ENCODE results near the gene GIGYF2. TPM values are rescaled to one million over a fixed set of nuclear protein-coding genes. Genes with fewer than 3 reads are reported as not detected.

GIGYF2 gene
- total RNA-seq, 1 experiment from 2014 or later: 68.3 TPM

GRCh38 chr2:232674491-232674890, 22.6 kb upstream of the GIGYF2 start:
- Histone ChIP-seq H3K4me3 (ENCODE audit: low read depth in 2 of 2, low read length in 2 of 2) (no peak overlapping the region), H3K36me3 (ENCODE audit: control insufficient read depth, insufficient read depth, low read length) (no peaks in the 10 kb centered on the region), H3K27me3 (ENCODE audit: control insufficient read depth, insufficient read depth, low read length) (no peaks in the 10 kb centered on the region), H3K4me1 (ENCODE audit: control insufficient read depth, insufficient read depth, low read length) (no peaks in the 10 kb centered on the region; the same call in 1 of the 2 replicates), H3K9me3 (ENCODE audit: control insufficient read depth, insufficient read depth, low read depth, low read length) (no peaks in the 10 kb centered on the region), H3K27ac (ENCODE audit: low read length) (no peak overlapping the region)
- intact Hi-C loops (cut with micrococcal nuclease; ENCODE audit: unreplicated experiment): no loop called here
- CTCF ChIA-PET: no interaction called here
- DNase-seq (ENCODE audit: low read depth, low spot score) (no peak), ATAC-seq (no peak)
- in situ Hi-C loops (cut with HindIII; ENCODE audit: low pct_unique_long_range_greater_than_20kb, low sequenced_read_pairs): no loop called here
- TF ChIP-seq SIN3A (IDR thresholded peaks at IDR 0.05; ENCODE audit: borderline replicate concordance, insufficient read depth, low read depth, low read length) (no peak), REST (IDR thresholded peaks at IDR 0.05; ENCODE audit: insufficient read depth in 1 of 2, low read depth in 2 of 2, low read length in 1 of 2) (no peak), CTCF (IDR thresholded peaks at IDR 0.05) (no peak), POLR2AphosphoS5 (IDR thresholded peaks at IDR 0.05; ENCODE audit: low read depth, low read length) (no peak), TCF7L2 (IDR thresholded peaks at IDR 0.05; ENCODE audit: low read depth, low read length) (no peak)
- BruUV-seq (replicated peaks): no TSS peak
- POLR2A ChIA-PET: no interaction called here

- Histone ChIP-seq H3K4me1 (ENCODE audit: control insufficient read depth, insufficient read depth, low read length) (no peaks in the 10 kb centered on the region; the same call in 1 of the 2 replicates), H3K9me3 (ENCODE audit: control insufficient read depth, insufficient read depth, low read depth, low read length) (no peaks in the 10 kb centered on the region), H3K4me3 (ENCODE audit: low read depth in 2 of 2, low read length in 2 of 2) (no peak overlapping the region), H3K36me3 (ENCODE audit: control insufficient read depth, insufficient read depth, low read length) (no peaks in the 10 kb centered on the region), H3K27me3 (ENCODE audit: control insufficient read depth, insufficient read depth, low read length) (no peaks in the 10 kb centered on the region), H3K27ac (ENCODE audit: low read length) (no peak overlapping the region)
- intact Hi-C loops (cut with micrococcal nuclease; ENCODE audit: unreplicated experiment) (no loop called here), in situ Hi-C loops (cut with HindIII; ENCODE audit: low pct_unique_long_range_greater_than_20kb, low sequenced_read_pairs) (no loop called here)
- ChIA-PET CTCF (no interaction called here), POLR2A (no interaction called here)
- BruUV-seq (replicated peaks): no TSS peak
- DNase-seq (ENCODE audit: low read depth, low spot score) (no peak), ATAC-seq (no peak)
- TF ChIP-seq REST (IDR thresholded peaks at IDR 0.05; ENCODE audit: insufficient read depth in 1 of 2, low read depth in 2 of 2, low read length in 1 of 2) (no peak), POLR2AphosphoS5 (IDR thresholded peaks at IDR 0.05; ENCODE audit: low read depth, low read length) (no peak), SIN3A (IDR thresholded peaks at IDR 0.05; ENCODE audit: borderline replicate concordance, insufficient read depth, low read depth, low read length) (no peak), TCF7L2 (IDR thresholded peaks at IDR 0.05; ENCODE audit: low read depth, low read length) (no peak), CTCF (IDR thresholded peaks at IDR 0.05) (no peak)
Observed at GRCh38 chr2:232675381-232675780, 21.8 kb upstream of the GIGYF2 start.
